OCI-LY7 (cell line): ENCODE measurements around the gene TST. TPM values are rescaled to one million over a fixed set of nuclear protein-coding genes. Genes with fewer than 3 reads are reported as not detected.

Source experiments
- BruUV-seq: library from RNA; stranded (reverse); fragments of 400-500 nt; replicated peaks from 2 replicates; lab custom pipeline; 2021; lab: Mats Ljungman, UMichigan
- CTCF ChIA-PET: fragments of 300-600 bp; sonication (Branson Sonifier 250); formaldehyde crosslinking; loops from one replicate; lab custom pipeline; 2022; ENCODE audit warnings: antibody characterized with exemption; ENCODE audit not compliant: unreplicated experiment; lab: Charles Lee
- POLR2A ChIA-PET: fragments of 300-600 bp; sonication (Branson Sonifier 250); formaldehyde crosslinking; loops from one replicate; lab custom pipeline; 2022; ENCODE audit warnings: antibody characterized with exemption; lab: Charles Lee
- DNase-seq: peaks from one replicate; pipeline ENCODE4 v3.0.0-alpha.2; 2015; ENCODE audit warnings: low spot score
- H2AFZ ChIP-seq: fragments of 200-600 bp; sonication (generic), shearing (Covaris generic); 2 replicates; pipeline ENCODE4 v1.6.1; 2014; ENCODE audit warnings: mild to moderate bottlenecking, antibody characterized with exemption, low read length, moderate library complexity
- H3K27ac ChIP-seq: fragments of 200-600 bp; sonication (generic); 2 replicates; pipeline ENCODE4 v1.5.1; 2014; ENCODE audit warnings: mixed run types, low read depth, mild to moderate bottlenecking, moderate library complexity, low read length, inconsistent platforms; ENCODE audit not compliant: poor library complexity, severe bottlenecking
- H3K36me3 ChIP-seq: fragments of 200-600 bp; sonication (generic); 2 replicates; pipeline ENCODE4 v1.6.1; 2014; ENCODE audit warnings: mild to moderate bottlenecking, antibody characterized with exemption, low read length, moderate library complexity, mixed read lengths; ENCODE audit not compliant: insufficient read depth
- H3K4me1 ChIP-seq: fragments of 200-600 bp; sonication (generic); 2 replicates; pipeline ENCODE4 v1.5.1; 2014; ENCODE audit warnings: mild to moderate bottlenecking, low read length; ENCODE audit not compliant: insufficient read depth, poor library complexity, severe bottlenecking
- H3K4me2 ChIP-seq: fragments of 200-600 bp; sonication (generic); 2 replicates; pipeline ENCODE4 v1.6.1; 2014; ENCODE audit warnings: mild to moderate bottlenecking, low read length
- H3K4me3 ChIP-seq: fragments of 200-600 bp; sonication (generic); 2 replicates; pipeline ENCODE4 v1.5.1; 2014; ENCODE audit warnings: mild to moderate bottlenecking, low read depth, low read length; ENCODE audit not compliant: poor library complexity, severe bottlenecking
- H3K79me2 ChIP-seq: fragments of 200-600 bp; sonication (generic); 2 replicates; pipeline ENCODE4 v1.6.1; 2016; ENCODE audit warnings: low read depth, mild to moderate bottlenecking, low read length, moderate library complexity, mixed read lengths; ENCODE audit not compliant: insufficient read depth
- H3K9me2 ChIP-seq: fragments of 200-600 bp; sonication (generic); 2 replicates; pipeline ENCODE4 v1.6.1; 2016; ENCODE audit warnings: mild to moderate bottlenecking, low read length, mixed read lengths; ENCODE audit not compliant: insufficient read depth
- H3K9me3 ChIP-seq: fragments of 200-600 bp; sonication (generic); 2 replicates; pipeline ENCODE4 v1.6.1; 2014; ENCODE audit warnings: mild to moderate bottlenecking, mixed run types, low read length, mixed read lengths
- H4K20me1 ChIP-seq: fragments of 200-600 bp; sonication (generic); 2 replicates; pipeline ENCODE4 v1.6.1; 2014; ENCODE audit warnings: mild to moderate bottlenecking, antibody characterized with exemption, low read length, moderate library complexity, mixed read lengths; ENCODE audit not compliant: insufficient read depth
- EZH2phosphoT487 ChIP-seq: fragments of 200-600 bp; sonication (generic); IDR thresholded peaks from 2 replicates; pipeline ENCODE4 v1.6.1; 2018; ENCODE audit warnings: low read depth, borderline replicate concordance, mild to moderate bottlenecking, mixed run types, antibody characterized with exemption, low read length, moderate library complexity, mixed read lengths
- intact Hi-C: fragments of 100-400 bp; cut with micrococcal nuclease; formaldehyde crosslinking; loops from one replicate; pipeline ENCODE4 v1.10.0; 2022; ENCODE audit not compliant: unreplicated experiment
- total RNA-seq, 2 experiments: library from RNA; depleted of rRNA in 1 of 2; stranded (reverse); fragments of >200 nt in 1 of 2; shearing (Covaris generic) in 1 of 2; gene quantifications; 2 replicates each; pipeline ENCODE4 v1.2.3, GENCODE V29; 2014 to 2022
- TF ChIP-seq, protein P1 (sequence below): fragments of 200-600 bp; sonication (generic); conservative IDR thresholded peaks from 2 replicates; pipeline ENCODE4 v1.5.1; 2014; ENCODE audit warnings: mild to moderate bottlenecking, antibody characterized with exemption, low read length, moderate library complexity, mixed read lengths

The TST gene
- total RNA-seq, 2 experiments from 2014 or later = 36.0 to 41.5 TPM

DNA sequence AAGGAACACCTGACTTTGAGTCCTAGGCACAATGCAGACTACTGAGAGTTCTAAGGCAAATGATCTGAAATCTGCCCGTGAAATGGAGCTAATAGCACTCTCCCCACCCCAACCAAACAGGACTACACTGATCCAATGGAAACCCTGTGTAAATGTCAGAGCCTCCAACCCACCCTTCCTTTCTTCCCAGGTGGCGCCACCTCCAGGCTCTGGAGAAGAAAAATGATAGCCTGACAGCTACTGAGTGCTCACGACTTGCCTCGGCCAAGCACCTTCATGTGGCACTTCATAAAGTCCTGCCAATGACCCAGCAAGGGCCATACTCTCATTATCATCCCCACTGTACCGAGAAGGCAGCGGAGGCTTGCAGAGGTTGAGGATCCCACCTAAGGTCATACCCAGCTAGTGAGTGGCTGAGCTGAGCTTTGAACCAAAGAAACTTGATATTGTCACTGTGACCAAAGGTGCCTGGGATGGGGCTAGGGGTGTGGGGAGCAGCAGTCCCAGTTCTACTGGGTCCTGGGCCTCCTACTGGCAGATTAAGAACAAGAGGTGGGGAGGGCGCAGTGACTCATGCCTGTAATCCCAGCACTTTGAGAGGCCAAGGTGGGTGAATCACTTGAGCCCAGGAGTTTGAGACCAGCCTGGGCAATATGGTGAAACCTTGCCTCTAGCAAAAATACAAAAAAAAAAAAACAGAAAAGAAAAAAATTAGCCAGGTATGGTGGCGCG is 20.5 kb downstream of the TST start:
- Histone ChIP-seq H3K36me3 (no peaks in the 10 kb centered on the region), H4K20me1 (no peaks in the 10 kb centered on the region), H3K27ac (no peak overlapping the region), H3K9me3 (no peaks in the 10 kb centered on the region), H3K79me2 (no peaks in the 10 kb centered on the region), H3K4me1 (no peaks in the 10 kb centered on the region), H2AFZ (no peak overlapping the region), H3K4me3 (no peak overlapping the region), H3K4me2 (no peak overlapping the region), H3K9me2 (no peaks in the 10 kb centered on the region)
- POLR2A ChIA-PET = interaction anchor here (0.5 to 0.6 kb wide), 2 partner anchors 10 to 101 kb away, joined by 3 read pairs; no protein-coding TSS in a partner anchor
- TF ChIP-seq, protein P1, sequence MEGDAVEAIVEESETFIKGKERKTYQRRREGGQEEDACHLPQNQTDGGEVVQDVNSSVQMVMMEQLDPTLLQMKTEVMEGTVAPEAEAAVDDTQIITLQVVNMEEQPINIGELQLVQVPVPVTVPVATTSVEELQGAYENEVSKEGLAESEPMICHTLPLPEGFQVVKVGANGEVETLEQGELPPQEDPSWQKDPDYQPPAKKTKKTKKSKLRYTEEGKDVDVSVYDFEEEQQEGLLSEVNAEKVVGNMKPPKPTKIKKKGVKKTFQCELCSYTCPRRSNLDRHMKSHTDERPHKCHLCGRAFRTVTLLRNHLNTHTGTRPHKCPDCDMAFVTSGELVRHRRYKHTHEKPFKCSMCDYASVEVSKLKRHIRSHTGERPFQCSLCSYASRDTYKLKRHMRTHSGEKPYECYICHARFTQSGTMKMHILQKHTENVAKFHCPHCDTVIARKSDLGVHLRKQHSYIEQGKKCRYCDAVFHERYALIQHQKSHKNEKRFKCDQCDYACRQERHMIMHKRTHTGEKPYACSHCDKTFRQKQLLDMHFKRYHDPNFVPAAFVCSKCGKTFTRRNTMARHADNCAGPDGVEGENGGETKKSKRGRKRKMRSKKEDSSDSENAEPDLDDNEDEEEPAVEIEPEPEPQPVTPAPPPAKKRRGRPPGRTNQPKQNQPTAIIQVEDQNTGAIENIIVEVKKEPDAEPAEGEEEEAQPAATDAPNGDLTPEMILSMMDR = peak; percentile 42
- no peak for TF ChIP-seq EZH2phosphoT487
- DNase-seq = no peak
- CTCF ChIA-PET = no interaction called here
- intact Hi-C loops = no loop called here
- no TSS peak for BruUV-seq

DNA sequence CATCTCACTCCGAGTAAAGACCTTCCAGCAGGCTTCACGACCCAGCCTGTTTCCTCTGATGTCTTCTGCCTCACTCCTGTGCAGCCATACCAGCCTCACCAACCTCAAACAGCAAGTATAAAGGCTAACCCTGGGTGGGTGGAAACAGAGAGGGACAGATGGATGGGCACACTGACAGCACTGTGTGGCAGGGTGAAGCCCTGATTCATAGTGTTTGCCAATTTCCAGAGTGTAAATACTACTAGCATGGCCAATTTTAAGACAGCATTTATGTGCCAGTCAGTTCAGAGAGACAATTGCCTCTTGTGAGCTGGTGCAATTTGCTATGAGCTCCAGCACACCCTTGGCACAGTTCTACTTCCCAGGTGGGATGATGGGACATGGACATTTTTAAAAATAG is 21.5 kb downstream of the TST start:
- CTCF ChIA-PET = no interaction called here
- no peak overlapping the region for H3K4me3 ChIP-seq
- H2AFZ ChIP-seq = no peak overlapping the region
- BruUV-seq = no TSS peak
- no peak for DNase-seq
- H3K9me2 ChIP-seq = no peaks in the 10 kb centered on the region
- no peaks in the 10 kb centered on the region for H3K9me3 ChIP-seq
- no peaks in the 10 kb centered on the region for H4K20me1 ChIP-seq
- H3K36me3 ChIP-seq = no peaks in the 10 kb centered on the region
- no peak overlapping the region for H3K27ac ChIP-seq
- H3K79me2 ChIP-seq = no peaks in the 10 kb centered on the region
- H3K4me2 ChIP-seq = no peak overlapping the region
- H3K4me1 ChIP-seq = no peaks in the 10 kb centered on the region
- TF ChIP-seq EZH2phosphoT487 = no peak
- TF ChIP-seq, protein P1 = no peak
- POLR2A ChIA-PET = no interaction called here
- intact Hi-C loops = no loop called here

DNA sequence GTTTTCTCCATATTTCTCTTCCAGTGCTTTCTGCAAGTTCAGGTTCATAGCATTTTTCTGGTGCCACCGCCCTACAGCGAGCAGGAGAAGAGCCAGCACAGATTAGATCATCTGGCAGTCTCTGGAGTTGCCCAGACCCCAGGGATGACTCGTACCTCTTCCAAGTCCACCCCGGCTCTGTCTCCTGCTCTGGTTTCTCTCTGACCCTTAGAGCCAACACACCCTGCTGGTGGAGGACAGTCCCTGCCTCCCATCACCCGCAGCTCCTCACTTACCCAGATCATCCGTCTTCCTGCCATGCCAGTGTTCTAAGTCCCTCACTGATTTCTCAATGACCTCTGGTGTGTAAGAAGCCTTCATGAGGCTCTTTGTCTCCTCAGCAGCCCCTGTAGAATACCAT is 28.0 kb downstream of the TST start:
- no peak overlapping the region for H3K27ac ChIP-seq
- no peaks in the 10 kb centered on the region for H3K4me1 ChIP-seq
- BruUV-seq = no TSS peak

More for the DNA sequence above, 28.0 kb downstream of the TST start:
- Histone ChIP-seq H3K9me2 (no peaks in the 10 kb centered on the region), H2AFZ (no peak overlapping the region), H3K36me3 (no peaks in the 10 kb centered on the region), H3K79me2 (no peaks in the 10 kb centered on the region), H3K4me2 (no peak overlapping the region), H4K20me1 (no peaks in the 10 kb centered on the region), H3K4me3 (no peak overlapping the region), H3K9me3 (peaks cover 3% of the 10 kb centered on the region)
- ChIA-PET CTCF (no interaction called here), POLR2A (no interaction called here)
- DNase-seq = no peak
- intact Hi-C loops = no loop called here
- no peak for TF ChIP-seq EZH2phosphoT487
- TF ChIP-seq, protein P1 = no peak
